ENCODE measurements around the gene CEP85. TPM values are rescaled to one million over a fixed set of nuclear protein-coding genes. Genes with fewer than 3 reads are reported as not detected.

The CEP85 gene
- total and polyA plus RNA-seq, 10 of the 15 experiments (the other 5 are each of a cell fraction or from before 2014, with no cell fraction given): 8.4 to 26.8 (median 21.5) TPM

DNA sequence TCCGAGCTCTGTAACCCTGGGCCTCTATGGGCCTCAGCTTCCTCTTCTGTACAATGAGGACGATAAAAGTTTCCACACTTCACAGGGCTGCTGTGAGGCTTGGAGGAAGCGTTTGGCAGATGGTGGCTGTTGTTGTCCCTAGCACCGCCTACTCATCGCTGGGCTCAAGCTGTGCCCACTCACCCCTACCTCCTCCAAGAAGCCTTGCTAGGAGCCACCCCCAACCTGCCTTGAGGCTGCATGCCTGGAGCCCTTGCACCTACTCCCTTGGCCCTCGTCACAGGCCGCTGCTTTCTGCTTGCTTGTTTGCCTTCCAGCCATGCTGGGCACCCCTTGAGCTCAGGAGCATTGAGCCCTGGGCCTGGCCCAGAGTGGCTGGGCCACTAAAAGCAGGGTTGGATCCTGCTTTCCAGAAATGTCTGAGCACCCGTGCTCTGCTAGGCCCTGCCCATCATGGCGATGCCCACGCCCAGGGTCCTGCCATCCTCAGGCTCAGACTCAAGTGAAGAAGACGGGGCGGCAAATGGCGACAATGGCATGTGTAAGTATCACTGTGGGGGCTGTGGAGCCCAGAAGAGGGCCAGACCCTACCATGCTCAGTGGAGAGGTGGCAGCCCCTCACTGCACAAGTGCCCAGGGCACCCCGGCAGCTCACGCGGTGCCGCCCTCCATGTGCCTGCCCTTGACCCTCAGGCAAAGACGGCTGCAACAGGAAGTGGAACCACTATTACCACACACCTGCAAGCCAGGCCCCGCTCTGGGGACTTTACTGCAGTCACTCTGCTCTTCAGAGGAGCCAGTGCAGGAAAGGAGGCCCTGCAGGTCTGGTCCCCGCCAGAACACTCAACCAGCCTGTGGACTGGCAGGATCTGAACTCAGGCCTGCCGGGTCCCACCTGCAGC lies 55.4 kb downstream of the CEP85 start (continued):
- 0 out of 2 replicates have a peak, but pooled peaks have one; percentile 26 for TF ChIP-seq IKZF1 (conservative IDR thresholded peaks at IDR 0.05)
- no peak for TF ChIP-seq WRNIP1 (IDR thresholded peaks at IDR 0.05; ENCODE audit: borderline replicate concordance, low read depth, low read length)
- TF ChIP-seq RAD51 (IDR thresholded peaks at IDR 0.05): no peak
- no peak for TF ChIP-seq REST (IDR thresholded peaks at IDR 0.05; ENCODE audit: low read depth, low read length)
- TF ChIP-seq MYC (IDR thresholded peaks at IDR 0.05; ENCODE audit: insufficient read depth, insufficient read length, insufficient replicate concordance, low read length, severe bottlenecking): no peak
- no peak; a peak in 1 of 3 replicates for TF ChIP-seq EGR1 (IDR thresholded peaks at IDR 0.05; ENCODE audit: borderline replicate concordance in 1 of 2, low read depth in 2 of 2, low read length in 2 of 2)
- no peak for TF ChIP-seq ZBTB33 (IDR thresholded peaks at IDR 0.05)
- no peak for TF ChIP-seq RELA (IDR thresholded peaks at IDR 0.05; ENCODE audit: borderline replicate concordance, partially characterized antibody)
- peak; percentile 33; the same call in 1 of the 2 replicates for TF ChIP-seq MTA2 (IDR thresholded peaks at IDR 0.05; ENCODE audit: low read depth)
- TF ChIP-seq, protein P1, sequence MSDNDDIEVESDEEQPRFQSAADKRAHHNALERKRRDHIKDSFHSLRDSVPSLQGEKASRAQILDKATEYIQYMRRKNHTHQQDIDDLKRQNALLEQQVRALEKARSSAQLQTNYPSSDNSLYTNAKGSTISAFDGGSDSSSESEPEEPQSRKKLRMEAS (IDR thresholded peaks at IDR 0.05; ENCODE audit: low read depth, low read length): peak; percentile 40; the same call in 1 of the 2 replicates
- TF ChIP-seq MXI1 (IDR thresholded peaks at IDR 0.05; ENCODE audit: low read depth, low read length): 0 out of 2 replicates have a peak, but pooled peaks have one; percentile 40
- peak; percentile 67 for TF ChIP-seq NR2F1 (conservative IDR thresholded peaks at IDR 0.05)
